Measurements from ENCODE around the gene RUNX3. TPM values are rescaled to one million over a fixed set of nuclear protein-coding genes. Genes with fewer than 3 reads are reported as not detected.
A peak's percentile ranks its signal among the peaks of the same experiment; 100 is the strongest.

The RUNX3 gene
- total and polyA plus RNA-seq, 2 of the 8 experiments (the other 6 are each of a cell fraction or from before 2014, with no cell fraction given), result 0.62 to 0.82 TPM

DNA sequence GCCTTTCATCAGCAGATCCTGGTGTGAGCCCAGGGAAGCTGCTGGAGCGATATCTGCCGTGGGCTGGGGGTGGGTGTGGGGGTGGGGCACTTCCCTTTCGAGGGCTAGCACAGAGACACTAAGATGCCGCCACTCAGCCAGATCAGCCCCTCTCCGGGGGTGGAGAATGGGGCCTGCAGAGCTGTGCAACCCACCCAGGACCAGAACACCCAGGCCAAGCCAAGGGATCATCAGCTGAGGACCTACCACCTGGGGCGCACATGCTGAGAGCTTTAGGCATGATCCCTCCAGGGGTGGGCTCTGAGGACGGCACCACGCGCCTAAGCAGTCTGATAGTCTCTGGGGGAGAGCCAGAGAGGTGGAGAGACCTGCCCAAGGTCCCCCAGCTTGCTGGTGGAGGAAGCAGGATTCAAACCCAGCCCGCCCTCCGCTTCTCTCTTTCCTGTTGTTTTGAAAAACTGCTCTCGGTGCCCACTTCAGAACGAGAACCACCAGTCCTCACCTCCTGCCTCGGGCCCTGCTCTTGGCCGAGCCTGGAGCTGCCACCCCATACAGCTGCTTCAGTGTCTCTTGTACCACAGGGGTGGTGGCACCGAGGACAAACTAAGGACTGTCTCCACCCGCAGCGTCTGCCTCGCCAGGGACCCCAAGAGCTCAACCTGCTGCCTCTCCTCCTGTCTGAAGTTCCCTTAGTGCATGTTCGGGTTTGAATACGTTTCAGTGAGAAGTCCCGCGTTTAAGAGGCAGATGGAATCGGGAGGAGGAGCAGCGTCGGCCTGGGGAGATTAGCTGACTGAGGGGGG, 39.7 kb upstream of the RUNX3 start:
- DNase-seq (ENCODE audit: low read depth in 1 of 2, low spot score in 2 of 2) (peak in 1 of 2 experiments; percentile 59), FAIRE-seq (no peak)
- no peak overlapping the region for H4K5ac ChIP-seq (ENCODE audit: insufficient read length, low read depth, low read length)
- H4K91ac ChIP-seq (replicated peaks; ENCODE audit: insufficient read length, low read length), result no peak overlapping the region
- H3K23ac ChIP-seq (ENCODE audit: insufficient read length), result no peak overlapping the region
- no peak overlapping the region for H3K9ac ChIP-seq (replicated peaks in 1 of 4; ENCODE audit: extremely low read depth in 1 of 4, low read depth in 3 of 4, low read length in 3 of 4)
- no peak overlapping the region for H3K27ac ChIP-seq (ENCODE audit: low read depth, low read length)
- H3K18ac ChIP-seq (ENCODE audit: extremely low read depth, low read length), result no peak overlapping the region
- H3K27me3 ChIP-seq (replicated peaks in 1 of 4; ENCODE audit: control insufficient read depth in 3 of 4, extremely low read depth in 1 of 4, insufficient read depth in 3 of 4, low read length in 3 of 4), result no peaks in the 10 kb centered on the region; a peak in 1 of 7 replicates
- no peak overlapping the region for H2BK120ac ChIP-seq (replicated peaks; ENCODE audit: low read depth, low read length)
- H3K23me2 ChIP-seq (ENCODE audit: low read depth, low read length), result peaks cover 2% of the 10 kb centered on the region; the same call in 1 of the 2 replicates
- H3K4me2 ChIP-seq (ENCODE audit: insufficient read depth in 1 of 2, low read depth in 2 of 2, low read length in 2 of 2), result peak overlapping the region; percentile 5 to 6; a peak in 1 of 4 replicates
- no peak overlapping the region for H3K14ac ChIP-seq (ENCODE audit: insufficient read length)
- H3K56ac ChIP-seq (replicated peaks; ENCODE audit: insufficient read length, low read depth, low read length), result no peak overlapping the region
- H3K79me1 ChIP-seq (ENCODE audit: low read depth, low read length), result no peaks in the 10 kb centered on the region
- peak overlapping the region; percentile 23; the same call in 1 of the 2 replicates for H4K8ac ChIP-seq (ENCODE audit: extremely low read depth, insufficient read depth, low read length)
- ChIA-PET CTCF (ENCODE audit: partially characterized antibody) (interaction anchor here (0.5 to 4.3 kb wide), 19 partner anchors 10 to 228 kb away, joined by 3 to 24 read pairs (median 4); no protein-coding TSS in a partner anchor), POLR2A (ENCODE audit: partially characterized antibody) (no interaction called here)
- no peak overlapping the region for H2BK20ac ChIP-seq (ENCODE audit: low read length)
- no peak overlapping the region for H3K4me3 ChIP-seq (ENCODE audit: extremely low read depth in 1 of 4, insufficient read depth in 2 of 4, low read depth in 3 of 4, low read length in 4 of 4)
- 72% methylated on average over 23 of the region's 26 CpGs; no CpG with 5 or more reads in 1 of the 2 experiments for WGBS, 2 experiments (ENCODE audit: extremely low coverage in 1 of 2, insufficient coverage in 1 of 2, insufficient read length in 1 of 2, insufficient replicate concordance in 2 of 2, low coverage in 1 of 2, low lambda C conversion rate in 2 of 2, missing lambda C conversion rate in 1 of 2)
- H3K79me2 ChIP-seq (ENCODE audit: control insufficient read depth in 1 of 2, insufficient read depth in 2 of 2, low read length in 2 of 2), result no peaks in the 10 kb centered on the region
- H2AK5ac ChIP-seq (ENCODE audit: low read depth, low read length), result no peak overlapping the region
- no peaks in the 10 kb centered on the region; a peak in 1 of 4 replicates for H3K9me3 ChIP-seq (ENCODE audit: insufficient read depth in 2 of 2, low read depth in 1 of 2, low read length in 1 of 2)
- peaks cover 0 to 3% of the 10 kb centered on the region in 2 experiments for H4K20me1 ChIP-seq (replicated peaks in 1 of 2; ENCODE audit: control insufficient read depth in 1 of 2, insufficient read depth in 2 of 2, low read length in 2 of 2)
- H2BK5ac ChIP-seq (ENCODE audit: low read depth, low read length), result no peak overlapping the region
- no peak overlapping the region; the same call in 1 of the 2 replicates for H2BK15ac ChIP-seq (ENCODE audit: low read length)
- peaks cover 0 to 24% (median 11%) of the 10 kb centered on the region in 4 experiments; a peak in 6 of 7 replicates for H3K4me1 ChIP-seq (replicated peaks in 1 of 4; ENCODE audit: control insufficient read depth in 3 of 4, insufficient read depth in 4 of 4, low read length in 3 of 4)
- H2AFZ ChIP-seq (ENCODE audit: low read length), result peak overlapping the region; percentile 67; the same call in 1 of the 2 replicates
- no peak overlapping the region for H3K4ac ChIP-seq (replicated peaks; ENCODE audit: insufficient read length, low read depth, low read length)
- peak overlapping the region; percentile 98; the same call in 1 of the 2 replicates for H2BK12ac ChIP-seq (ENCODE audit: low read depth, low read length)
- H3K36me3 ChIP-seq (ENCODE audit: control insufficient read depth in 2 of 4, insufficient read depth in 4 of 4, low read length in 3 of 4), result no peaks in the 10 kb centered on the region
- TF ChIP-seq E2F6 (IDR thresholded peaks at IDR 0.05) (no peak), CBX8 (IDR thresholded peaks at IDR 0.05; ENCODE audit: borderline replicate concordance, low read depth, low read length) (no peak)

All from H1 (cell line).